Liver (tissue), 9 donors: ENCODE results near the gene IGF2BP2. TPM values are rescaled to one million over a fixed set of nuclear protein-coding genes. Genes with fewer than 3 reads are reported as not detected.

ENCODE experiments used
- DNase-seq: peaks from one replicate; pipeline ENCODE4 v3.0.0-alpha.2; 2017; ENCODE audit warnings: low spot score
- H3K27ac ChIP-seq, 2 donors: one replicate each; pipeline ENCODE4 v1.7.0; 2013; ENCODE audit warnings: inconsistent platforms in 2 of 2, low read length in 2 of 2, control low read depth in 1 of 2, low read depth in 1 of 2, mild to moderate bottlenecking in 1 of 2
- H3K27me3 ChIP-seq, 4 donors: one replicate each; pipeline versions ENCODE4 v1.6.1 to v1.7.0; 2013; ENCODE audit warnings: low read length in 3 of 4, inconsistent platforms in 1 of 4, mild to moderate bottlenecking in 1 of 4, moderate library complexity in 1 of 4; ENCODE audit not compliant: control insufficient read depth in 4 of 4, insufficient read depth in 4 of 4
- H3K36me3 ChIP-seq, 4 donors: one replicate each; pipeline versions ENCODE4 v1.6.1 to v1.7.0; 2013; ENCODE audit warnings: low read length in 3 of 4, mild to moderate bottlenecking in 3 of 4, low read depth in 1 of 4, moderate library complexity in 1 of 4; ENCODE audit not compliant: control insufficient read depth in 4 of 4, insufficient read depth in 3 of 4
- H3K4me1 ChIP-seq, 4 donors: one replicate each; pipeline versions ENCODE4 v1.6.1 to v1.7.0; 2013; ENCODE audit warnings: low read length in 3 of 4, mild to moderate bottlenecking in 3 of 4, moderate library complexity in 1 of 4; ENCODE audit not compliant: control insufficient read depth in 4 of 4, insufficient read depth in 4 of 4
- H3K4me3 ChIP-seq, 3 donors: one replicate each; pipeline versions ENCODE4 v1.6.1 to v1.7.0; 2013; ENCODE audit warnings: low read length in 3 of 3, control low read depth in 1 of 3, low read depth in 1 of 3, mild to moderate bottlenecking in 1 of 3
- H3K9ac ChIP-seq, 2 donors: one replicate each; pipeline ENCODE4 v1.7.0; 2013; ENCODE audit warnings: low read length in 2 of 2, mild to moderate bottlenecking in 2 of 2, moderate library complexity in 2 of 2, control low read depth in 1 of 2, low read depth in 1 of 2
- H3K9me3 ChIP-seq, 4 donors: one replicate each; pipeline versions ENCODE4 v1.6.1 to v1.7.0; 2013; ENCODE audit warnings: low read length in 3 of 4; ENCODE audit not compliant: control insufficient read depth in 4 of 4
- EGR1 ChIP-seq, 2 donors: IDR thresholded peaks; 2 replicates each; pipeline ENCODE4 v1.6.1; 2016 to 2018; ENCODE audit warnings: antibody characterized with exemption in 2 of 2, low read depth in 2 of 2
- FOXA1 ChIP-seq: IDR thresholded peaks from 2 replicates; pipeline ENCODE4 v1.6.1; 2016; ENCODE audit warnings: antibody characterized with exemption
- FOXA2 ChIP-seq: IDR thresholded peaks from 2 replicates; pipeline ENCODE4 v1.6.1; 2016; ENCODE audit warnings: antibody characterized with exemption
- GABPA ChIP-seq, 2 donors: IDR thresholded peaks in 1 of 2; conservative IDR thresholded peaks in 1 of 2; 2 replicates each; pipeline ENCODE4 v1.6.1; 2016; ENCODE audit warnings: antibody characterized with exemption in 2 of 2, mild to moderate bottlenecking in 1 of 2, moderate library complexity in 1 of 2
- HNF4A ChIP-seq, 2 donors: conservative IDR thresholded peaks; 2 replicates each; pipeline ENCODE4 v1.6.1; 2016; ENCODE audit warnings: antibody characterized with exemption in 2 of 2, mild to moderate bottlenecking in 2 of 2
- HNF4G ChIP-seq: IDR thresholded peaks from 2 replicates; pipeline ENCODE4 v1.6.1; 2016; ENCODE audit warnings: antibody characterized with exemption
- JUND ChIP-seq, 2 donors: IDR thresholded peaks; 2 replicates each; pipeline ENCODE4 v1.6.1; 2016; ENCODE audit warnings: antibody characterized with exemption in 2 of 2
- NR2F2 ChIP-seq: IDR thresholded peaks from 2 replicates; pipeline ENCODE4 v1.6.1; 2016; ENCODE audit warnings: antibody characterized with exemption
- RAD21 ChIP-seq, 2 donors: IDR thresholded peaks; 2 replicates each; pipeline ENCODE4 v1.6.1; 2016; ENCODE audit warnings: antibody characterized with exemption in 2 of 2, mild to moderate bottlenecking in 2 of 2
- SP1 ChIP-seq: IDR thresholded peaks from 2 replicates; pipeline ENCODE4 v1.6.1; 2018; ENCODE audit warnings: antibody characterized with exemption, mild to moderate bottlenecking
- TAF1 ChIP-seq: conservative IDR thresholded peaks from 2 replicates; pipeline ENCODE4 v1.6.1; 2016; ENCODE audit warnings: antibody characterized with exemption, mild to moderate bottlenecking
- YY1 ChIP-seq: IDR thresholded peaks from 2 replicates; pipeline ENCODE4 v1.6.1; 2016; ENCODE audit warnings: antibody characterized with exemption, mild to moderate bottlenecking
- WGBS: extraction: QIAGEN DNeasy Blood & Tissue Kit; methylation state at CpG from one replicate; pipeline ENCODE4 v1.1.7; 2013; 5-methylcytosine and 5-hydroxymethylcytosine counted together
- polyA plus RNA-seq, 2 donors: library from polyadenylated mRNA; stranded (reverse) in 1 of 2; unstranded in 1 of 2; fragments of 200-250 nt in 1 of 2; fragments of >200 nt in 1 of 2; fragmentation: Nextera tagmentation in 1 of 2; extraction: Ambion mirVana in 1 of 2; gene quantifications; one replicate each; pipeline versions ENCODE4 v1.2.1 to v1.2.3, GENCODE V29; 2013 to 2015
- total RNA-seq, 2 donors: library from RNA; depleted of rRNA; stranded (reverse); fragments of >200 nt; gene quantifications; one replicate each; pipeline ENCODE4 v1.2.3, GENCODE V29; 2014
- TF ChIP-seq, protein P1 (sequence below): IDR thresholded peaks from 2 replicates; pipeline ENCODE4 v1.6.1; 2016; ENCODE audit warnings: antibody characterized with exemption
- TF ChIP-seq, protein P2 (sequence below): IDR thresholded peaks from 2 replicates; pipeline ENCODE4 v1.6.1; 2016; ENCODE audit warnings: antibody characterized with exemption
- TF ChIP-seq, protein P3 (sequence below): IDR thresholded peaks from 2 replicates; pipeline ENCODE4 v1.6.1; 2016; ENCODE audit warnings: antibody characterized with exemption, mild to moderate bottlenecking
- TF ChIP-seq, protein P4 (sequence below): fragments of 150-350 bp; IDR thresholded peaks from 2 replicates; pipeline ENCODE4 v1.5.1; 2017; ENCODE audit warnings: improper control_type of control experiment, low read depth, low read length; ENCODE audit not compliant: missing input control
- donor health status: healthy.
- donor health status: healthy.
- donor health status: healthy.
- donor health status: healthy.
- donor health status: healthy.

Gene IGF2BP2
- total and polyA plus RNA-seq, 4 donors: 0.67 to 35.0 (median 1.7) TPM

DNA sequence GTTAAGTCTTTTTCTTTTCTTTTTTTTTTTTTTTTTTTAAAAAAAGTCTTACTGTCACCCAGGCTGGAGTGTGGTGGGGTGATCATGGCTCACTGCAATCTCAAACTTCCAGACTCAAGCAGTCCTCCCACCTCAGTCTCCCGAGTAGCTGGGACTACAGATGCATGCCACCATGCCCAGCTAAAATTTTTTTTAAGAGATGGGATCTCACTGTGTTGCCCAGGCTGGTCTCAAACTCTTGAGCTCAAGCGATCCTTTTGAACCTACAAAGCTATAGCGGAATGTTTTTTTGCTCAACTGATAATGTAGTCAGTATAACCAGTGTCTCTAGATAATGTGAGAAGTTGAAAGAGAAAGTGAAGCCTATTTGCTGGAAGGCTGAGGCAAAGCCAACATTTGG is 3.9 kb upstream of the IGF2BP2 start:
- TF ChIP-seq, protein P1, sequence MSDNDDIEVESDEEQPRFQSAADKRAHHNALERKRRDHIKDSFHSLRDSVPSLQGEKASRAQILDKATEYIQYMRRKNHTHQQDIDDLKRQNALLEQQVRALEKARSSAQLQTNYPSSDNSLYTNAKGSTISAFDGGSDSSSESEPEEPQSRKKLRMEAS: no peak
- TF ChIP-seq JUND (IDR thresholded peaks at IDR 0.05) (no peak), EGR1 (IDR thresholded peaks at IDR 0.05; ENCODE audit: low read depth in 2 of 2) (no peak), FOXA1 (no peak), FOXA2 (no peak), TAF1 (no peak), SP1 (no peak), GABPA (IDR thresholded peaks at IDR 0.05 in 1 of 2, conservative IDR thresholded peaks at IDR 0.05 in 1 of 2) (no peak), NR2F2 (no peak), RAD21 (IDR thresholded peaks at IDR 0.05) (no peak), HNF4G (no peak), YY1 (no peak), HNF4A (conservative IDR thresholded peaks at IDR 0.05) (no peak)
- TF ChIP-seq, protein P2, sequence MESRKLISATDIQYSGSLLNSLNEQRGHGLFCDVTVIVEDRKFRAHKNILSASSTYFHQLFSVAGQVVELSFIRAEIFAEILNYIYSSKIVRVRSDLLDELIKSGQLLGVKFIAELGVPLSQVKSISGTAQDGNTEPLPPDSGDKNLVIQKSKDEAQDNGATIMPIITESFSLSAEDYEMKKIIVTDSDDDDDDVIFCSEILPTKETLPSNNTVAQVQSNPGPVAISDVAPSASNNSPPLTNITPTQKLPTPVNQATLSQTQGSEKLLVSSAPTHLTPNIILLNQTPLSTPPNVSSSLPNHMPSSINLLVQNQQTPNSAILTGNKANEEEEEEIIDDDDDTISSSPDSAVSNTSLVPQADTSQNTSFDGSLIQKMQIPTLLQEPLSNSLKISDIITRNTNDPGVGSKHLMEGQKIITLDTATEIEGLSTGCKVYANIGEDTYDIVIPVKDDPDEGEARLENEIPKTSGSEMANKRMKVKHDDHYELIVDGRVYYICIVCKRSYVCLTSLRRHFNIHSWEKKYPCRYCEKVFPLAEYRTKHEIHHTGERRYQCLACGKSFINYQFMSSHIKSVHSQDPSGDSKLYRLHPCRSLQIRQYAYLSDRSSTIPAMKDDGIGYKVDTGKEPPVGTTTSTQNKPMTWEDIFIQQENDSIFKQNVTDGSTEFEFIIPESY: no peak
- TF ChIP-seq, protein P3, sequence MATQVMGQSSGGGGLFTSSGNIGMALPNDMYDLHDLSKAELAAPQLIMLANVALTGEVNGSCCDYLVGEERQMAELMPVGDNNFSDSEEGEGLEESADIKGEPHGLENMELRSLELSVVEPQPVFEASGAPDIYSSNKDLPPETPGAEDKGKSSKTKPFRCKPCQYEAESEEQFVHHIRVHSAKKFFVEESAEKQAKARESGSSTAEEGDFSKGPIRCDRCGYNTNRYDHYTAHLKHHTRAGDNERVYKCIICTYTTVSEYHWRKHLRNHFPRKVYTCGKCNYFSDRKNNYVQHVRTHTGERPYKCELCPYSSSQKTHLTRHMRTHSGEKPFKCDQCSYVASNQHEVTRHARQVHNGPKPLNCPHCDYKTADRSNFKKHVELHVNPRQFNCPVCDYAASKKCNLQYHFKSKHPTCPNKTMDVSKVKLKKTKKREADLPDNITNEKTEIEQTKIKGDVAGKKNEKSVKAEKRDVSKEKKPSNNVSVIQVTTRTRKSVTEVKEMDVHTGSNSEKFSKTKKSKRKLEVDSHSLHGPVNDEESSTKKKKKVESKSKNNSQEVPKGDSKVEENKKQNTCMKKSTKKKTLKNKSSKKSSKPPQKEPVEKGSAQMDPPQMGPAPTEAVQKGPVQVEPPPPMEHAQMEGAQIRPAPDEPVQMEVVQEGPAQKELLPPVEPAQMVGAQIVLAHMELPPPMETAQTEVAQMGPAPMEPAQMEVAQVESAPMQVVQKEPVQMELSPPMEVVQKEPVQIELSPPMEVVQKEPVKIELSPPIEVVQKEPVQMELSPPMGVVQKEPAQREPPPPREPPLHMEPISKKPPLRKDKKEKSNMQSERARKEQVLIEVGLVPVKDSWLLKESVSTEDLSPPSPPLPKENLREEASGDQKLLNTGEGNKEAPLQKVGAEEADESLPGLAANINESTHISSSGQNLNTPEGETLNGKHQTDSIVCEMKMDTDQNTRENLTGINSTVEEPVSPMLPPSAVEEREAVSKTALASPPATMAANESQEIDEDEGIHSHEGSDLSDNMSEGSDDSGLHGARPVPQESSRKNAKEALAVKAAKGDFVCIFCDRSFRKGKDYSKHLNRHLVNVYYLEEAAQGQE: no peak
- TF ChIP-seq, protein P4, sequence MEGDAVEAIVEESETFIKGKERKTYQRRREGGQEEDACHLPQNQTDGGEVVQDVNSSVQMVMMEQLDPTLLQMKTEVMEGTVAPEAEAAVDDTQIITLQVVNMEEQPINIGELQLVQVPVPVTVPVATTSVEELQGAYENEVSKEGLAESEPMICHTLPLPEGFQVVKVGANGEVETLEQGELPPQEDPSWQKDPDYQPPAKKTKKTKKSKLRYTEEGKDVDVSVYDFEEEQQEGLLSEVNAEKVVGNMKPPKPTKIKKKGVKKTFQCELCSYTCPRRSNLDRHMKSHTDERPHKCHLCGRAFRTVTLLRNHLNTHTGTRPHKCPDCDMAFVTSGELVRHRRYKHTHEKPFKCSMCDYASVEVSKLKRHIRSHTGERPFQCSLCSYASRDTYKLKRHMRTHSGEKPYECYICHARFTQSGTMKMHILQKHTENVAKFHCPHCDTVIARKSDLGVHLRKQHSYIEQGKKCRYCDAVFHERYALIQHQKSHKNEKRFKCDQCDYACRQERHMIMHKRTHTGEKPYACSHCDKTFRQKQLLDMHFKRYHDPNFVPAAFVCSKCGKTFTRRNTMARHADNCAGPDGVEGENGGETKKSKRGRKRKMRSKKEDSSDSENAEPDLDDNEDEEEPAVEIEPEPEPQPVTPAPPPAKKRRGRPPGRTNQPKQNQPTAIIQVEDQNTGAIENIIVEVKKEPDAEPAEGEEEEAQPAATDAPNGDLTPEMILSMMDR: no peak
- no peak for DNase-seq
- no peaks in the 10 kb centered on the region for H3K9me3 ChIP-seq
- WGBS: 96% methylated on average over 3 of the region's 3 CpGs
- peaks cover 3 to 19% (median 15%) of the 10 kb centered on the region in 4 donors for H3K4me1 ChIP-seq
- H3K4me3 ChIP-seq: no peak overlapping the region
- no peak overlapping the region for H3K9ac ChIP-seq
- H3K27ac ChIP-seq: no peak overlapping the region
- H3K27me3 ChIP-seq: no peaks in the 10 kb centered on the region
- no peaks in the 10 kb centered on the region for H3K36me3 ChIP-seq
